A549 (cell line): ENCODE measurements around the gene MTFMT. TPM values are rescaled to one million over a fixed set of nuclear protein-coding genes. Genes with fewer than 3 reads are reported as not detected.

Experiments
- ATAC-seq, 2 experiments: fragments of 200-7000 bp in 1 of 2; fragments of >200 bp in 1 of 2; cut with Nextera tagmentation in 1 of 2; cut with Tn5 transposase in 1 of 2; 3 replicates each; pipeline versions ENCODE4 v1.8.0 to v1.9.1; 2018 to 2020; ENCODE audit warnings: mild to moderate bottlenecking in 1 of 2, moderate library complexity in 1 of 2
- CTCF ChIA-PET: fragments of 300-600 bp; sonication (Branson Sonifier 250); formaldehyde crosslinking; extraction: SDS; loops from one replicate; lab custom pipeline; 2021; ENCODE audit warnings: antibody characterized with exemption, inconsistent platforms; lab: Yijun Ruan, JAX
- POLR2A ChIA-PET: fragments of 350-600 bp; formaldehyde crosslinking; extraction: SDS; loops from one replicate; lab custom pipeline; 2021; ENCODE audit warnings: antibody characterized with exemption, inconsistent platforms; lab: Yijun Ruan, JAX
- DNase-seq, 2 experiments: peaks; one replicate each; pipeline versions ENCODE4 v3.0.0 to v3.0.0-alpha.2; 2011 to 2016; ENCODE audit warnings: low read depth in 1 of 2, low spot score in 1 of 2
- FAIRE-seq: peaks from 2 replicates; lab custom pipeline; 2011; peaks lifted over from hg19 to GRCh38; lab: Jason Lieb, UNC
- H3K27ac ChIP-seq, 2 experiments: fragments of >200 bp; sonication (Bioruptor Twin); formaldehyde crosslinking; 3 replicates each; pipeline ENCODE4 v1.5.1; 2016 to 2017
- H3K4me1 ChIP-seq: fragments of >200 bp; sonication (Bioruptor Twin); formaldehyde crosslinking; 3 replicates; pipeline ENCODE4 v1.6.1; 2016
- H3K4me2 ChIP-seq: fragments of >200 bp; sonication (Bioruptor Twin); formaldehyde crosslinking; 3 replicates; pipeline ENCODE4 v1.6.1; 2016
- H3K4me3 ChIP-seq: fragments of >200 bp; sonication (Bioruptor Twin); formaldehyde crosslinking; 3 replicates; pipeline ENCODE4 v1.5.1; 2016
- H3K9me3 ChIP-seq: fragments of >200 bp; sonication (Bioruptor Twin); formaldehyde crosslinking; 3 replicates; pipeline ENCODE4 v1.6.1; 2016
- ATOH8 ChIP-seq: fragments of 250-450 bp; sonication (Bioruptor Pico); IDR thresholded peaks from 2 replicates; pipeline ENCODE4 v1.5.0; 2020; ENCODE audit warnings: low read depth, mild to moderate bottlenecking, moderate library complexity
- CBX8 ChIP-seq: fragments of 200-600 bp; sonication (generic); IDR thresholded peaks from 2 replicates; pipeline ENCODE4 v1.6.1; 2016
- CHD2 ChIP-seq: fragments of 150-350 bp; IDR thresholded peaks from 2 replicates; pipeline ENCODE4 v1.6.1; 2014; ENCODE audit warnings: low read length; ENCODE audit not compliant: partially characterized antibody
- CTCF ChIP-seq: fragments of >200 bp; sonication (Bioruptor Twin); formaldehyde crosslinking; IDR thresholded peaks from 3 replicates; pipeline ENCODE4 v1.5.1; 2016
- EHMT2 ChIP-seq: fragments of 200-600 bp; sonication (generic); IDR thresholded peaks from 2 replicates; pipeline ENCODE4 v1.6.1; 2016; ENCODE audit warnings: antibody characterized with exemption, low read depth, mild to moderate bottlenecking, moderate library complexity
- HOXB5 ChIP-seq: fragments of 250-450 bp; sonication (Bioruptor Pico); IDR thresholded peaks from 2 replicates; pipeline ENCODE4 v1.5.0; 2020; ENCODE audit warnings: mild to moderate bottlenecking, moderate library complexity
- MAX ChIP-seq: IDR thresholded peaks from 2 replicates; pipeline ENCODE4 v1.6.1; 2012
- POLR2A ChIP-seq: IDR thresholded peaks from 2 replicates; pipeline ENCODE4 v1.6.1; 2012; ENCODE audit warnings: mild to moderate bottlenecking, low read length
- RAD21 ChIP-seq, 2 experiments: fragments of >200 bp in 1 of 2; sonication (Bioruptor Twin) in 1 of 2; formaldehyde crosslinking in 1 of 2; IDR thresholded peaks in 1 of 2; conservative IDR thresholded peaks in 1 of 2; 2 replicates in 1 of 2; 3 replicates in 1 of 2; pipeline ENCODE4 v1.6.1; 2012 to 2018; ENCODE audit warnings: inconsistent platforms in 1 of 2
- SMC3 ChIP-seq: fragments of >200 bp; sonication (Bioruptor Twin); formaldehyde crosslinking; IDR thresholded peaks from 3 replicates; pipeline ENCODE4 v1.6.1; 2018; ENCODE audit warnings: inconsistent platforms
- SREBF2 ChIP-seq: fragments of 450-650 bp; IDR thresholded peaks from 2 replicates; pipeline ENCODE4 v1.6.1; 2014; ENCODE audit warnings: mild to moderate bottlenecking, moderate library complexity
- TFCP2L1 ChIP-seq: fragments of 250-450 bp; sonication (Bioruptor Pico); IDR thresholded peaks from 2 replicates; pipeline ENCODE4 v1.5.0; 2021; ENCODE audit warnings: mild to moderate bottlenecking
- ZC3H11A ChIP-seq: fragments of 450-650 bp; IDR thresholded peaks from 2 replicates; pipeline ENCODE4 v1.6.1; 2014; ENCODE audit warnings: antibody characterized with exemption, mild to moderate bottlenecking
- ZFP36 ChIP-seq: fragments of 450-650 bp; IDR thresholded peaks from 2 replicates; pipeline ENCODE4 v1.6.1; 2014; ENCODE audit warnings: borderline replicate concordance; ENCODE audit not compliant: partially characterized antibody
- WGBS: methylation state at CpG from one replicate; pipeline ENCODE4 v1.1.6; 2017; ENCODE audit errors: missing lambda C conversion rate; 5-methylcytosine and 5-hydroxymethylcytosine counted together
- polyA plus RNA-seq, 4 experiments: library from polyadenylated mRNA; depleted of rRNA in 3 of 4; stranded (reverse); fragments of >200 nt; fragmentation: RNase III in 1 of 4; extraction: RNeasy Plus Mini Kit Qiagen cat#74134 plus additional on column Dnase treatment in 1 of 4; gene quantifications; 2 replicates in 3 of 4; 3 replicates in 1 of 4; pipeline ENCODE4 v1.2.3, GENCODE V29; 2011 to 2017

MTFMT gene
- polyA plus RNA-seq, 2 of the 4 experiments (the other 2 are of a cell fraction) = 21.4 to 23.4 TPM

GRCh38 chr15:65032801-65033537 is 3.5 kb upstream of the MTFMT start:
- peaks cover 28% of the 10 kb centered on the region for H3K4me1 ChIP-seq
- H3K9me3 ChIP-seq = no peaks in the 10 kb centered on the region
- no peak overlapping the region for H3K4me3 ChIP-seq
- peak overlapping the region; percentile 26 to 56; a peak in 5 of 6 replicates for H3K27ac ChIP-seq
- peak; percentile 99 for FAIRE-seq
- ChIA-PET CTCF (interaction anchor here (0.6 to 8.0 kb wide), 41 partner anchors 8 to 376 kb away, joined by 3 to 254 read pairs (median 5); partner anchors contain the start of genes CLPX, KBTBD13, RASL12 and SLC51B), POLR2A (no interaction called here)
- 17% methylated on average over 13 of the region's 13 CpGs for WGBS
- peak overlapping the region; percentile 59 for H3K4me2 ChIP-seq
- peak; percentile 93 to 96 for DNase-seq
- TF ChIP-seq HOXB5 (CRISPR knock-in tag) (peak; percentile 25; the same call in 1 of the 2 replicates), MAX (peak; percentile 48; the same call in 1 of the 2 replicates), POLR2A (no peak), CTCF (peak; percentile 96), RAD21 (conservative IDR thresholded peaks at IDR 0.05 in 1 of 2, IDR thresholded peaks at IDR 0.05 in 1 of 2) (peak; percentile 96 to 97), ATOH8 (CRISPR knock-in tag) (no peak), SREBF2 (no peak), TFCP2L1 (0 out of 2 replicates have a peak, but pooled peaks have one; percentile 4), SMC3 (peak; percentile 94)
- TF ChIP-seq, all 56 proteins: peak for 6
- peak; percentile 93 to 94 for ATAC-seq

GRCh38 chr15:65029736-65030208 is 333 bp upstream of the MTFMT start:
- WGBS = 57% methylated on average over 12 of the region's 12 CpGs
- FAIRE-seq = no peak
- no peak for TF ChIP-seq CTCF
- TF ChIP-seq ZC3H11A = peak; percentile 71
- Histone ChIP-seq H3K27ac (peak overlapping the region; percentile 93 to 96; a peak in 4 of 6 replicates), H3K9me3 (no peaks in the 10 kb centered on the region), H3K4me1 (peaks cover 33% of the 10 kb centered on the region), H3K4me2 (peak overlapping the region; percentile 98), H3K4me3 (peak overlapping the region; percentile 73)
- POLR2A ChIA-PET = no interaction called here
- no peak for DNase-seq
- CTCF ChIA-PET = interaction anchor here (0.8 to 8.0 kb wide), 6 partner anchors 13 to 299 kb away, joined by 3 to 254 read pairs (median 4); partner anchors contain the start of genes KBTBD13 and SLC51B
- ATAC-seq = no peak

- DNase-seq = no peak
- no peak for FAIRE-seq
- H3K27ac ChIP-seq = peak overlapping the region; percentile 93 to 96; a peak in 5 of 6 replicates
- CTCF ChIA-PET = interaction anchor here (1.7 kb wide), 1 partner anchor 50 kb away, joined by 6 read pairs; no protein-coding TSS in a partner anchor
- TF ChIP-seq ZFP36 (no peak), MAX (no peak), CBX8 (no peak), CHD2 (no peak), EHMT2 (no peak)
- no peaks in the 10 kb centered on the region for H3K9me3 ChIP-seq
- peak overlapping the region; percentile 98 for H3K4me2 ChIP-seq
- H3K4me3 ChIP-seq = peak overlapping the region; percentile 73
- POLR2A ChIA-PET = no interaction called here
- WGBS = 58% methylated on average over 10 of the region's 10 CpGs
- ATAC-seq = no peak
- H3K4me1 ChIP-seq = peaks cover 24% of the 10 kb centered on the region
Measured at GRCh38 chr15:65028338-65028737, 1.1 kb downstream of the MTFMT start.
